ENCODE measurements around the gene ARID3A. TPM values are rescaled to one million over a fixed set of nuclear protein-coding genes. Genes with fewer than 3 reads are reported as not detected.

ARID3A gene
- total and polyA plus RNA-seq, 2 of the 8 experiments (the other 6 are each of a cell fraction or from before 2014, with no cell fraction given) = 40.5 to 77.4 TPM

DNA sequence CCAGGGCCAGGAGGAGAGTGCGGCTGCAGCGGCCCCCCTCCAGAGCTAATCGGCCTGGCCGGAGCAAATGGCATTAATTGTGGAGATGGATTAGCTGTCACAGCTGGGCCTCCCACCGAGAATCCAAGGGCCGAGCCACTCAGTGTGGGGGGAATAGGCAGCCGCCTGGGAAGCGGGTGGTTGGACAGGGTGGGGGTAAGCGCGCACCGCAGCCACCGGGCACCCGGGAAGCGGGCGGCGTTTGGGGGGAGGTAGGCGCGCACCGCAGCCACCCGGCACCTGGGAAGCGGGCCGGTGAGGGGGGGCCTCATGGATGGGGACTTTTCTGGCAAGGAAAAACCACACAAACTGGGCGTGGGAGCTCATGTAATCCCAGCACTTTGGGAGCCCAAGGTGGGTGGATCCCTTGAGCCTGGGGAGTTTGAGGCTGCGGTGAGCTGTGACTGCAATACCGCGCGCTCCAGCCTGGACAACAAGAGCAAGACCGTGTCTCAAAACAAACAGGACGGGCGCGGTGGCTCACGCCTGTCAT lies 22.5 kb upstream of the ARID3A start:
- Histone ChIP-seq H3K4me2 (ENCODE audit: insufficient read depth in 1 of 2, low read depth in 2 of 2, low read length in 2 of 2) (no peak overlapping the region), H2BK12ac (ENCODE audit: low read depth, low read length) (no peak overlapping the region), H2AK5ac (ENCODE audit: low read depth, low read length) (no peak overlapping the region), H2BK20ac (ENCODE audit: low read length) (no peak overlapping the region), H3K4me3 (ENCODE audit: extremely low read depth in 1 of 4, insufficient read depth in 2 of 4, low read depth in 3 of 4, low read length in 4 of 4) (no peak overlapping the region), H3K27ac (ENCODE audit: low read depth, low read length) (no peak overlapping the region), H2BK5ac (ENCODE audit: low read depth, low read length) (no peak overlapping the region), H4K91ac (replicated peaks; ENCODE audit: insufficient read length, low read length) (no peak overlapping the region), H3K18ac (ENCODE audit: extremely low read depth, low read length) (no peak overlapping the region), H2BK120ac (replicated peaks; ENCODE audit: low read depth, low read length) (no peak overlapping the region), H3K9ac (replicated peaks in 1 of 4; ENCODE audit: extremely low read depth in 1 of 4, low read depth in 3 of 4, low read length in 3 of 4) (no peak overlapping the region), H3K4ac (replicated peaks; ENCODE audit: insufficient read length, low read depth, low read length) (no peak overlapping the region), H3K36me3 (ENCODE audit: control insufficient read depth in 2 of 4, insufficient read depth in 4 of 4, low read length in 3 of 4) (peaks cover 0 to 11% (median 2%) of the 10 kb centered on the region in 4 experiments; a peak in 2 of 8 replicates), H3K79me1 (ENCODE audit: low read depth, low read length) (peaks cover 7% of the 10 kb centered on the region), H3K79me2 (ENCODE audit: control insufficient read depth in 1 of 2, insufficient read depth in 2 of 2, low read length in 2 of 2) (peaks cover 0 to 26% of the 10 kb centered on the region in 2 experiments; a peak in 2 of 4 replicates), H3K4me1 (replicated peaks in 1 of 4; ENCODE audit: control insufficient read depth in 3 of 4, insufficient read depth in 4 of 4, low read length in 3 of 4) (peaks cover 0 to 10% (median 4%) of the 10 kb centered on the region in 4 experiments; a peak in 4 of 7 replicates), H3K14ac (ENCODE audit: insufficient read length) (no peak overlapping the region), H3K27me3 (replicated peaks in 1 of 4; ENCODE audit: control insufficient read depth in 3 of 4, extremely low read depth in 1 of 4, insufficient read depth in 3 of 4, low read length in 3 of 4) (no peaks in the 10 kb centered on the region), H2BK15ac (ENCODE audit: low read length) (no peak overlapping the region), H3K23ac (ENCODE audit: insufficient read length) (no peak overlapping the region), H3K56ac (replicated peaks; ENCODE audit: insufficient read length, low read depth, low read length) (no peak overlapping the region), H4K20me1 (replicated peaks in 1 of 2; ENCODE audit: control insufficient read depth in 1 of 2, insufficient read depth in 2 of 2, low read length in 2 of 2) (peaks cover 13 to 33% of the 10 kb centered on the region in 2 experiments), H4K8ac (ENCODE audit: extremely low read depth, insufficient read depth, low read length) (no peak overlapping the region), H3K23me2 (ENCODE audit: low read depth, low read length) (peaks cover 3% of the 10 kb centered on the region; the same call in 1 of the 2 replicates), H2AFZ (ENCODE audit: low read length) (no peak overlapping the region), H4K5ac (ENCODE audit: insufficient read length, low read depth, low read length) (no peak overlapping the region), H3K9me3 (ENCODE audit: insufficient read depth in 2 of 2, low read depth in 1 of 2, low read length in 1 of 2) (no peaks in the 10 kb centered on the region)
- ChIA-PET CTCF (ENCODE audit: partially characterized antibody) (interaction anchor here (0.7 to 2.2 kb wide), 6 partner anchors 10 to 133 kb away, joined by 3 to 8 read pairs (median 5); partner anchors contain the start of genes KISS1R, MED16 and RNU6-9), POLR2A (ENCODE audit: partially characterized antibody) (interaction anchor here (0.6 to 1.4 kb wide), 8 partner anchors 8 to 124 kb away, joined by 3 to 5 read pairs (median 4); partner anchors contain the start of genes PTBP1 and WDR18)
- WGBS, 2 experiments (ENCODE audit: extremely low coverage in 1 of 2, insufficient coverage in 1 of 2, insufficient read length in 1 of 2, insufficient replicate concordance in 2 of 2, low coverage in 1 of 2, low lambda C conversion rate in 2 of 2, missing lambda C conversion rate in 1 of 2) = 91% methylated on average over 28 of the region's 32 CpGs; no CpG with 5 or more reads in 1 of the 2 experiments
- no peak for DNase-seq (ENCODE audit: low read depth in 1 of 2, low spot score in 2 of 2)
- TF ChIP-seq SAP30 (IDR thresholded peaks at IDR 0.05; ENCODE audit: insufficient read depth, insufficient replicate concordance, low read length) (no peak), TBP (IDR thresholded peaks at IDR 0.05; ENCODE audit: low read depth, low read length) (no peak), KDM4A (IDR thresholded peaks at IDR 0.05; ENCODE audit: low read depth, low read length, severe bottlenecking) (no peak), RFX5 (IDR thresholded peaks at IDR 0.05; ENCODE audit: borderline replicate concordance, low read depth, low read length) (no peak), EGR1 (IDR thresholded peaks at IDR 0.05; ENCODE audit: borderline replicate concordance, low read depth, low read length) (no peak), SP4 (IDR thresholded peaks at IDR 0.05; ENCODE audit: low read length) (no peak), RAD21 (IDR thresholded peaks at IDR 0.05 in 1 of 2, conservative IDR thresholded peaks at IDR 0.05 in 1 of 2; ENCODE audit: low read depth in 2 of 2, low read length in 2 of 2) (no peak)
- TF ChIP-seq, protein P1, sequence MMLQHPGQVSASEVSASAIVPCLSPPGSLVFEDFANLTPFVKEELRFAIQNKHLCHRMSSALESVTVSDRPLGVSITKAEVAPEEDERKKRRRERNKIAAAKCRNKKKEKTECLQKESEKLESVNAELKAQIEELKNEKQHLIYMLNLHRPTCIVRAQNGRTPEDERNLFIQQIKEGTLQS (IDR thresholded peaks at IDR 0.05; ENCODE audit: insufficient read depth, low read depth, low read length) = no peak
- FAIRE-seq = no peak
